IPS-15b (cell line): ENCODE results near the gene ACOXL.

Experiments
- H3K27me3 ChIP-seq: one replicate; pipeline ENCODE4 v1.6.1; 2013; ENCODE audit warnings: low read length; ENCODE audit not compliant: control insufficient read depth, insufficient read depth
- H3K36me3 ChIP-seq: one replicate; pipeline ENCODE4 v1.6.1; 2013; ENCODE audit warnings: low read length; ENCODE audit not compliant: control insufficient read depth, insufficient read depth
- H3K4me1 ChIP-seq: one replicate; pipeline ENCODE4 v1.6.1; 2013; ENCODE audit warnings: mild to moderate bottlenecking, low read length; ENCODE audit not compliant: control insufficient read depth, insufficient read depth
- H3K4me3 ChIP-seq: one replicate; pipeline ENCODE4 v1.5.1; 2013; ENCODE audit warnings: low read depth, low read length
- H3K9ac ChIP-seq: one replicate; pipeline ENCODE4 v1.6.1; 2013; ENCODE audit warnings: low read depth, mild to moderate bottlenecking, low read length
- H3K9me3 ChIP-seq: one replicate; pipeline ENCODE4 v1.6.1; 2013; ENCODE audit warnings: mild to moderate bottlenecking, low read length; ENCODE audit not compliant: control insufficient read depth, insufficient read depth

ACOXL gene

DNA sequence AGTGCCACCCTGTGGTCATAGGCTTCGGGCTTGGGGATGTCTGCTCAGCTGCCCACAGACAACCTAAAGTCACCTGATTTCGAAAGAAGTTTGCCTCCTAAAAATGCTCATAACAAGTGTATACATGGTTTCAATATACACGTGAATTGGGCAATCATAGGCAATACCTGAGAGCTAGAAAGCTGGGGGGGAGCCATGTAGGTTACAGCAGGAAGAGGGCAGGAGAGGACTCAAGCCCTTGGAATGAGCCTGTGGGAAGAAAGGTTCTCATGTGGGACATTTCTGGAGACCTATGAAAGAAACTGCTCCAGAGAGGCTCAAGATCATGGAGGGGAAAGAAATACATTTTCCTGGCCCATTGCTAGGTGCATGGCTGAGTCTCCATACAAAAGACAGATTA lies 109.7 kb downstream of the ACOXL start:
- H3K4me1 ChIP-seq = peaks cover 24% of the 10 kb centered on the region
- H3K27me3 ChIP-seq = no peaks in the 10 kb centered on the region
- no peak overlapping the region for H3K9ac ChIP-seq
- H3K9me3 ChIP-seq = no peaks in the 10 kb centered on the region
- H3K36me3 ChIP-seq = peaks cover 3% of the 10 kb centered on the region
- no peak overlapping the region for H3K4me3 ChIP-seq

DNA sequence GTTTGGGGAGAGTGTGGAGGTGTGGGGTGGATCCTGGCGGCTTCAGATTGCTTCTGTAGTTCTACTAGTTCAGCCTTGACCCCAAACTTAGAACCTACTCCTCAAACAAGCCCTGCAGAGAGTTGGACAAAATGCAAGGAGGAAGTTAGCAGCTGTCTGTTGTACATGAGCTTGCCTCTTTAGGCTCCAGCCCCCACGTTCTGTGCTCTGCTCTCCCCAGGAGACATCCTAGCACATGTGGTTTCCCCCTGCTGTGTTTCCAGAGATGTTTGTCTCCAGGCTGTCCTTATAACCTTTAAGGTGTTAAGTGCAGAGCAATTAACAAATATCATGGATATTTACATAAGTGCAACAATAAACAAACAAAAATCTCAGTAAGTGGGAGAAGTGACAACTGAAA lies 111.1 kb downstream of the ACOXL start:
- H3K9ac ChIP-seq = no peak overlapping the region
- H3K36me3 ChIP-seq = peaks cover 3% of the 10 kb centered on the region
- no peaks in the 10 kb centered on the region for H3K27me3 ChIP-seq
- no peak overlapping the region for H3K4me3 ChIP-seq
- H3K4me1 ChIP-seq = peaks cover 10% of the 10 kb centered on the region
- H3K9me3 ChIP-seq = no peaks in the 10 kb centered on the region

DNA sequence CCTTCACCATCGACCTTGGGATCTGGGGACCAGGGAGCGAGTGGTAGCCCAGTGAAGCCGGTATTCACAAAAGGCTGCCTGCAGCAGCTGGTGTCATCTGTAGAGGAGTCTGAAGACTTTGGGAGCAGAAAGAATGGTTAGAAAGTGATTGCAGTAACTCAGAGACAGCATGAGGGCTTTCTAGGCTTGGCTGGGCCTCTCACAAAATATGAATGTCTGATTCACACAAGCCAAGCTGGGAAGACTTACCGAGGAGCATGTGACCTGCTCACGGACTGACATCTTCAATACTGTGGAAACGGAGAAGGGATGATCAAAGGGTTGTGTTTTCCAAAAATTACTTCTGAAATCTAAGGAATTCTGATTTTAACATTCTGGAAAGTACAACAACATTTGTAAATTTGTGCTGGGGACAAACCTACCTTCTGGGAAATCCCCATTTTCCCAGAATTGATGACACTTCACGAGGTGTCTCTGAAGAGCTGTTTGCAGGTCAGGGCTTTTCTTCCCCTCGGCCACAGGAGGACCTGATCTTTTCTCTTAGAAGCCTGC lies 111.7 kb downstream of the ACOXL start:
- Histone ChIP-seq H3K9me3 (no peaks in the 10 kb centered on the region), H3K27me3 (no peaks in the 10 kb centered on the region), H3K36me3 (peaks cover 3% of the 10 kb centered on the region), H3K4me1 (peaks cover 6% of the 10 kb centered on the region), H3K4me3 (no peak overlapping the region), H3K9ac (no peak overlapping the region)

DNA sequence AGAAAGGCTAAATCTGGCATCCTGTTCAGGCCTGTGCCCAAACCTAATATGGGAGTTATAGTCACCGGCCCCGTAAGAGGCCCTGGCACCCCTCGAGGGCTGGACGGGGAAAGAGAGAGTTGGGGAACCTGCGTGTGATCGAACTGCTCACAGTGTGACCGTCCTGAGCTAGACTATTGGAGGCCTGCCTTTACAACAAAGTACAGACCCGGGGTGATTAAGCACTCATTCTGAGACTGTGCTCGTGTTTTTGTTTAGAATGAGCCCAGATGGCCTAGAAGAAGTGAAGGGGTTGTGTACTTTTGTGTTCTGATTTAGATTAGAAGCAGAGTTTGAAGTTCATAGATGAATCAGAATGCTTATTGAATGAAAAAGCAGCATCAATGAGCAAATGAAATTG lies 115.3 kb downstream of the ACOXL start:
- peaks cover 6% of the 10 kb centered on the region for H3K4me1 ChIP-seq
- no peak overlapping the region for H3K9ac ChIP-seq
- H3K27me3 ChIP-seq = no peaks in the 10 kb centered on the region
- H3K36me3 ChIP-seq = peaks cover 3% of the 10 kb centered on the region
- no peaks in the 10 kb centered on the region for H3K9me3 ChIP-seq
- no peak overlapping the region for H3K4me3 ChIP-seq

DNA sequence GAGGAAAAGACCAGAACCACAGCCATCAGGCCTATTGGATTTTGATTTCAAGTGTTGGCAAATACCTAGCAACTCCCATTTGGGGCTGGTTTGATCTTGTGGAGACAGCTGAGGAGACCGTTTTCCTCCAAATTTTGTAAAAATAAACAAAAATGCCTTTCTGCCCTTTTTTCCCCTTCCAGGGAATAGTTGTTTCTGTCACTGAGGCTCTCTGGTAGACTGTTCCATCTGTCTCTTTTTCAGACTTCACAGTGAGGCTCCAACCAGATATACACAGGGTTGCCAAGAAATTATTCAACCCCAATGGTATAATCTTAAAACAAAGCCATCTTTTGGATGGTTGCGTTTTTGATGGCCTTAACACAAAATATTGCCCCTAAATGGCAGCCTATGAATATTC lies 115.7 kb downstream of the ACOXL start:
- Histone ChIP-seq H3K4me1 (peaks cover 4% of the 10 kb centered on the region), H3K36me3 (peaks cover 3% of the 10 kb centered on the region), H3K9me3 (no peaks in the 10 kb centered on the region), H3K9ac (no peak overlapping the region), H3K4me3 (no peak overlapping the region), H3K27me3 (no peaks in the 10 kb centered on the region)

DNA sequence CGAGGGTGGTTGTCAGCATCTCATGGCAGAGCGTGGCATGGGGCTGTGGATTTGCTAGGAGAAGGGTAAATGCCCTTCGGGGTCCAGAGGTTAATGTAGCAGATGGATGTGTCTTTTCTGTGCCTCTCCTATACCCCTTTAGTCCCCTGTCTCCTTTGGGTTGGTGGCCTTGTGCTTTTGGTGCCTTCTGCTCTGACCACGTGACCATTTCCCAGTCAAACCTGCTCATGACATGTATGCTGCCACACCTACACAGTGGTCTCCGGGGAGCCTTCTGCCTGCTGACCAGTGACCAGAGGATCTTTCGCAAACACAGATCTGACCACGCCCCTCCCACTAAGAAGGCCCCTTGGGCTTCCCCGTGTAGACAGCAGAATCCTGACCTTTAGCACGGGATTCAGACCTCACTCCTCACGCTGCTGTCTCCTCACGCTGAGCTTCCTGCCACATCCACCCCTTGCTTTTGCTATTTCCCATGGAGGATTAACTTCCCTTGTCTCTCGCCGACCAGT lies 116.2 kb downstream of the ACOXL start:
- Histone ChIP-seq H3K4me1 (peaks cover 2% of the 10 kb centered on the region), H3K4me3 (no peak overlapping the region), H3K9ac (no peak overlapping the region), H3K36me3 (peaks cover 3% of the 10 kb centered on the region), H3K9me3 (no peaks in the 10 kb centered on the region), H3K27me3 (no peaks in the 10 kb centered on the region)

DNA sequence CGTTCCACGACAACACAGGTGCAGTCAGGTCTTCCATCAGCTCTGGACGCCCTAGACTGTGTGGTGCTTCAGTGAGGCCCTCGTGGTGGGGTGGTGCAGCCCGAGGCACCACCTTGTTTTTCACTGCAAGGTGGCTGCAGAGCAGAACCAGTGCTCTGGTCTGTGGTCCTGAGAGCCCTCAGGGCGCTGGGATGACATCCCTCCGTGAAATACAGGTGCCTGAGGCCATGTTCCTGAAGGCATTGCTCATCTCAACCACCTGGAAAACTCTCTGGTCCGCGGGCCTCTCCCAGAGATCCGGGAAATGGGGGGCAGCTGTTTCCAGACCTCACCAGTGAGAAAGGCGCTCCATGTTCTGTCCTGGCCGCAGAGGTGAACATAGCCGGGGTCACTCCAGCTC lies 119.2 kb downstream of the ACOXL start:
- H3K4me1 ChIP-seq = peaks cover 7% of the 10 kb centered on the region
- H3K27me3 ChIP-seq = no peaks in the 10 kb centered on the region
- H3K9me3 ChIP-seq = no peaks in the 10 kb centered on the region
- H3K4me3 ChIP-seq = no peak overlapping the region
- no peak overlapping the region for H3K9ac ChIP-seq
- no peaks in the 10 kb centered on the region for H3K36me3 ChIP-seq

DNA sequence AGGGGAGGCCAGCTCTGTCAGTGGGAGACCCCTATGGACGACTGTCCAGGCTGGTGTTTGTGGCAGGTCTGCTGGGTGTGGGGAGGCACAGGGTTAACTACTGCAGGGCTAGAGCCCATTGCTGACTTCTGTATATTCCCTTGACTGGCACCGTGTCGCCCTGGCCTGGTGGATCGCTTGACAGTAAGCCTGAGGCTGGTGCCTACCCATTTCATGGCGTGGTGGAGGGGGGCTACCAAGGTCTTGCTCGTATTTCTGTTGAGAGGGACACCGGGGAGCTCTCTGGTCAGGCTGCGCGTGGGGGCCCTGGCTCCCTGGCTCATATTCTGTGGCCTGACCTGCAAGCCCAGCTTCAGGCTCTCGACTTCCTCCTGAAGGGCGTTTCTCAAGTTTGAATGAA lies 119.7 kb downstream of the ACOXL start:
- Histone ChIP-seq H3K4me1 (peaks cover 7% of the 10 kb centered on the region), H3K9me3 (no peaks in the 10 kb centered on the region), H3K36me3 (no peaks in the 10 kb centered on the region), H3K4me3 (no peak overlapping the region), H3K9ac (no peak overlapping the region), H3K27me3 (no peaks in the 10 kb centered on the region)

DNA sequence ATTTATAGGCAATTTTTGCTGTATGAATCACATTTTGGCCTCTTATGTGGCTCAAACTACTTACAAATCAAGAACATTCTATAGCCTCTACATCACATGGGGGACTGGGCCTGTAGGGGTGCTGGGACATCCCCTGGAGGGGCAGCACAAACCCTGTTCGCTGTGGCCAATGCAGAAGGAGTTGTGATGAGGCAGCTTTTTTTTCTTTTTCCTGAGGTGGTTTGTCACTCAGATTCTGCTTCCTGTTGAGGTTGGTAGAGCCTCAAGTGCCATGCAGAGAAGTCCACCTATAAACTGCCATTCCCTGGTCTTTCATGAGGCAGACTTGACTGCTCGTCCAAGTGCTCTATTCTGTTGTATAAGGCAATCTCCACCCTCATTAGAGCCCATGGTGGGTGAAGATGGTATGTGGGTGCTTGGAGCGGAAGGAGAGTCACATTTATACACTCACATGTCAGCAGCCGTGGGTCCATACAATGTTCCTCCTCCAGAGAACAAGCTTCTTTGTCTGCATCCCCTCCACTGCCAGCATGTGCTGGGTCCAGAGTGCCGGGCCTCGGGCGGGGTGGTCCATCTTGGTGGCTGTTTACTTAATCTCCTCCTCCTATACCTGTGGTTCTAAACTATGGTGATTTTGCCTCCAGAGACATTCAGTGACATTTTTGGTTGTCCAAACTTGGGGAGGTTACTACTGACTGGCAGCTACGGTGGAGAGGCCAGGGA lies 120.3 kb downstream of the ACOXL start:
- H3K9me3 ChIP-seq = no peaks in the 10 kb centered on the region
- no peak overlapping the region for H3K9ac ChIP-seq
- peaks cover 7% of the 10 kb centered on the region for H3K4me1 ChIP-seq
- H3K4me3 ChIP-seq = no peak overlapping the region
- H3K36me3 ChIP-seq = no peaks in the 10 kb centered on the region
- no peaks in the 10 kb centered on the region for H3K27me3 ChIP-seq

DNA sequence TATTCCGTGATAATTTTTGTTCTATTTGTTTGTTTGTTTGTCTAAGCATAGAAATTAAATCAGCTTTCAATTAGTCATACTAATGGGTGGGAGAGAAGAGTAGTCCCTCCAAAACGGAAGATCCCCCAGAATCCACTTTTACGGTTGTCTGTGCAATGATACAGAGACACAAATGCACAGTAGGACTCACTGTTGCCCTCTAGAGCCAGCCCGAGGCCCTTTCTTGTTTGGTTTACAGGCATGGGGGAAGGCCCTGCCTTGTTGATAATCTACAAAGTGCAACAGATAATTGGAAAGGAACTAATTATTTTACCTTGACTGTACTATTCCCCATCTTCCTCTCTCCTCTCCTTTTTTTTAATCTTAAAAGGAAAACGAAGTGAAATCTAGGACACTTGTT lies 121.1 kb downstream of the ACOXL start:
- H3K4me3 ChIP-seq = no peak overlapping the region
- no peaks in the 10 kb centered on the region for H3K27me3 ChIP-seq
- H3K9ac ChIP-seq = no peak overlapping the region
- H3K9me3 ChIP-seq = no peaks in the 10 kb centered on the region
- H3K36me3 ChIP-seq = no peaks in the 10 kb centered on the region
- peaks cover 10% of the 10 kb centered on the region for H3K4me1 ChIP-seq

DNA sequence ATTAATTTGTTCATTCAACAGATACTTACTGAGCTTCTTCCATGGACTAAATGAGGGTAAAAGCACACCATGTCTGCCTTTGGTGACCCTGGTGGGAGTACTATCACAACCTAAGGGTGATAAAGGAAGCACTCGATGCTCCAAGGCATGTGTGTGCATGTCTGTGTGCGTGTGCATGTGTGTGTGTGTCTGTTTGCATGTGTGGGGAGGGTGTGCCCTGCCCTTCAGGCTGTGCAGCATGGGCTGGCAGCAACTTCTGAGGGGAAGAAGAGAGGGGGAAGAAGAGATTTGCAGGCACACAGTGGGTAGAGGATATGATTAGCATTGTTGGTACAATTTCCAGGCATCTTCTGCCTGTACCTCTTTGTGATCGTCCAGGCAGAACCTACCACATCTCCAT lies 121.6 kb downstream of the ACOXL start:
- Histone ChIP-seq H3K36me3 (no peaks in the 10 kb centered on the region), H3K4me1 (peaks cover 11% of the 10 kb centered on the region), H3K9me3 (no peaks in the 10 kb centered on the region), H3K4me3 (no peak overlapping the region), H3K27me3 (no peaks in the 10 kb centered on the region), H3K9ac (no peak overlapping the region)

DNA sequence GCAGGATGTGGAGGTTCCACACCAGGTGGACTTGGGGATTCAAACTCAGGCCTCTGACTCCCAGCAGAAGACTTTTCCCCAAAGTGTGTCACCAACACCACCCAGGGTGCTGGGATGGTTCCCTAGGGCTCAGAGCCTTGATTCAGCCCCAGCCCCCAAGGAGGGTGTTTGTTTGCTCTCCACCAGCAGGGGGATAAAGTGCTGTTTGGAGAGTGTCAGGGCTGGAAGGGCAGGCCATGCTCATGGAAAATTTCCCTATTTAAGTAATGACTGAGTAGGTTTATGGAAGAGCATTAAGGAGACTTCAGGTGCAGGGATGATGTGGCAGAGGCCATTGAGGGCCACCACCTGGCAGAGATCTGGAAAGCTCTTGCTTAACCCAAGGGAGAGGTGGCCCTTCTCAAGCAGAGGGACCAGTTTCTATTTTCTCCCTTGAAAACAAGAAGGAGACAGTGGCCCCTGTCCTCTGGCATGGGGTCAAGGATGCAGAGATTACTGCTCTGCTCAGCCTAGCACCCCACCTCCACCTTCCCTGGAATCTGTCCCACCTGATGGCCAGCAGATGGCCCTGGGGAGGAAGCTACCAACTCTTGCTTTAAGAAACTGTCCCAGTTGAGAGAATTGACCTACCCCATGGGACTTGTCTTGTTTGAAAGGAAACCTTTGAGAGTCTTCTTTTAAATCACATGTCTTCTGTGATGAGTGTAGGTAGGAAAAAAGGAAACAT lies 122.1 kb downstream of the ACOXL start:
- H3K27me3 ChIP-seq = no peaks in the 10 kb centered on the region

More for the DNA sequence above, 122.1 kb downstream of the ACOXL start:
- H3K9ac ChIP-seq = no peak overlapping the region
- no peaks in the 10 kb centered on the region for H3K9me3 ChIP-seq
- no peak overlapping the region for H3K4me3 ChIP-seq
- peaks cover 16% of the 10 kb centered on the region for H3K4me1 ChIP-seq
- H3K36me3 ChIP-seq = no peaks in the 10 kb centered on the region
